PC-9 (cell line): Measurements from ENCODE around the gene TELO2.

Experiments
- CTCF ChIP-seq: fragments of 200-600 bp; sonication (generic); conservative IDR thresholded peaks from 2 replicates; pipeline ENCODE4 v1.6.1; 2017; ENCODE audit warnings: mixed run types, antibody characterized with exemption, mild to moderate bottlenecking, moderate library complexity
- EZH2 ChIP-seq: fragments of 200-600 bp; sonication (generic); IDR thresholded peaks from 2 replicates; pipeline ENCODE4 v1.8.0; 2017; ENCODE audit warnings: antibody characterized with exemption, low read depth

GRCh38 chr16:1540556-1540855, 47.3 kb downstream of the TELO2 start:
- TF ChIP-seq EZH2 (no peak), CTCF (no peak)
